ENCODE data around the gene IRF2.

IRF2 gene

GRCh38 chr4:184473499-184474262 is 669 bp downstream of the IRF2 start:
- DNase-seq (ENCODE audit: low spot score) = no peak

GRCh38 chr4:184472614-184473498 is 1.5 kb downstream of the IRF2 start:
- DNase-seq (ENCODE audit: low spot score) = no peak

GRCh38 chr4:184471881-184472613 is 2.3 kb downstream of the IRF2 start:
- no peak for DNase-seq (ENCODE audit: low spot score)

GRCh38 chr4:184470785-184471110 is 3.6 kb downstream of the IRF2 start:
- DNase-seq (ENCODE audit: low spot score) = no peak

GRCh38 chr4:184466634-184467033 is 7.7 kb downstream of the IRF2 start:
- no peak for DNase-seq (ENCODE audit: low spot score)

GRCh38 chr4:184464759-184465454 is 9.4 kb downstream of the IRF2 start:
- DNase-seq (ENCODE audit: low spot score) = no peak

GRCh38 chr4:184463856-184464255 is 10.5 kb downstream of the IRF2 start:
- DNase-seq (ENCODE audit: low spot score) = no peak

GRCh38 chr4:184463158-184463557 is 11.2 kb downstream of the IRF2 start:
- no peak for DNase-seq (ENCODE audit: low spot score)

- DNase-seq (ENCODE audit: low spot score) = no peak
Observed at GRCh38 chr4:184462724-184463123, 11.6 kb downstream of the IRF2 start.

- no peak for DNase-seq (ENCODE audit: low spot score)
Observed at GRCh38 chr4:184461711-184462441, 12.5 kb downstream of the IRF2 start.

GRCh38 chr4:184460499-184461285 is 13.7 kb downstream of the IRF2 start:
- no peak for DNase-seq (ENCODE audit: low spot score)

- no peak for DNase-seq (ENCODE audit: low spot score)
Observed at GRCh38 chr4:184459413-184459812, 14.9 kb downstream of the IRF2 start.

- no peak for DNase-seq (ENCODE audit: low spot score)
Observed at GRCh38 chr4:184457535-184458249, 16.7 kb downstream of the IRF2 start.

GRCh38 chr4:184456337-184456736 is 18.0 kb downstream of the IRF2 start:
- no peak for DNase-seq (ENCODE audit: low spot score)

GRCh38 chr4:184455299-184455698 is 19.1 kb downstream of the IRF2 start:
- DNase-seq (ENCODE audit: low spot score) = no peak

GRCh38 chr4:184453365-184454160 is 20.8 kb downstream of the IRF2 start:
- no peak for DNase-seq (ENCODE audit: low spot score)

- no peak for DNase-seq (ENCODE audit: low spot score)
Observed at GRCh38 chr4:184452740-184453139, 21.6 kb downstream of the IRF2 start.

GRCh38 chr4:184451726-184452125 is 22.6 kb downstream of the IRF2 start:
- no peak for DNase-seq (ENCODE audit: low spot score)

All from HuH-7 (cell line).